BLaER1 treated with 17β-estradiol and CSF1 and Interleukin-3, amounts not matched to agents 10 nM and 100 nM (cell line): ENCODE results near the gene PRDM16.

ENCODE experiments used
- H3K27ac ChIP-seq, 11 experiments: shearing (Covaris generic); formaldehyde crosslinking; 2 replicates each; pipeline ENCODE4 v1.8.1; 2022
- H3K27me3 ChIP-seq, 11 experiments: shearing (Covaris generic); formaldehyde crosslinking; 2 replicates each; pipeline ENCODE4 v1.8.1; 2022
- H3K36me3 ChIP-seq, 11 experiments: shearing (Covaris generic); formaldehyde crosslinking; 2 replicates each; pipeline ENCODE4 v1.8.1; 2022
- H3K4me1 ChIP-seq, 10 experiments: shearing (Covaris generic); formaldehyde crosslinking; 2 replicates each; pipeline ENCODE4 v1.8.1; 2022
- H3K4me2 ChIP-seq, 11 experiments: shearing (Covaris generic); formaldehyde crosslinking; 2 replicates each; pipeline ENCODE4 v1.8.1; 2022
- H3K4me3 ChIP-seq, 10 experiments: shearing (Covaris generic); formaldehyde crosslinking; 2 replicates each; pipeline ENCODE4 v1.8.1; 2022
- H3K9ac ChIP-seq, 11 experiments: shearing (Covaris generic); formaldehyde crosslinking; 2 replicates each; pipeline ENCODE4 v1.8.1; 2022
- H3K9me3 ChIP-seq, 11 experiments: shearing (Covaris generic); formaldehyde crosslinking; replicated peaks in 1 of 11; 2 replicates each; pipeline ENCODE4 v1.8.1; 2022
- H4K20me1 ChIP-seq, 11 experiments: shearing (Covaris generic); formaldehyde crosslinking; 2 replicates each; pipeline ENCODE4 v1.8.1; 2022
- Cebpa-rat ChIP-seq, 11 experiments: shearing (Covaris generic); IDR thresholded peaks; 2 replicates each; pipeline ENCODE4 v1.8.1; 2022

Gene PRDM16

DNA sequence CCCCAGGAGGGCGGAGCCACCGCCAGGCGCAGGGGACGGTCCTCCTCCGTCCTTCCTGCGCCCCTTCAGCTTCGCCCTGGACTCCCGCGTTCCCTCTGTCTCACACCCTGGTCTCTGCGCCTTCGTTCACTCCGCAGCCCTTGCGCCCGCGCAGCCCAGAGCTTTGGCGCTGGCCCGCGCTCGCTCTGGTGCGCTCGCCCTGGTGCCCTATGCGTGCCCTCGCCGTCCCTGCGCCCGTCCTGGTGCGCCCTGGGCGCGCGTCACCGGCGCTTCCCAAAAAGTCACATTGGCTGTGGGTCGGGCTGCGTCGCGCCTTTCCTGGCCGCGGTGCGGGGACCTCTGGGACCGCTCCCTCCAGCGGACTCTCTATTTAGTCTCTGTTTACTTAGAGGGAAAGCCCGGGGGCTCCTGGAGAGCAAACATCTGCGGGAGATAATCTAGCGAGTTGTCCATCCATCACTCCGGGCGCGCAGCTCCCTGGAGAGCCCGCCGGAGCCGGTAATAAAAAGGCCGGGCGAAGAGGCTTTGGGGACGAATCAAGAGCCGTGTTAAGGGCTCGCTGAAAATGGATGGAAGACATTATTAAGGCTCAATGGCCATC is 178.6 kb downstream of the PRDM16 start:
- Histone ChIP-seq H3K9me3 (no peaks in the 10 kb centered on the region), H3K9ac (no peak overlapping the region), H3K27me3 (peaks cover 41 to 81% (median 76%) of the 10 kb centered on the region in 11 experiments), H3K27ac (no peak overlapping the region), H3K36me3 (no peaks in the 10 kb centered on the region), H3K4me2 (no peak overlapping the region), H4K20me1 (peaks cover 0 to 35% (median 5%) of the 10 kb centered on the region in 11 experiments; a peak in 9 of 22 replicates), H3K4me1 (peaks cover 8 to 18% (median 12%) of the 10 kb centered on the region in 10 experiments; a peak in 17 of 20 replicates), H3K4me3 (no peak overlapping the region)
- TF ChIP-seq Cebpa-rat (IDR thresholded peaks at IDR 0.05): no peak

DNA sequence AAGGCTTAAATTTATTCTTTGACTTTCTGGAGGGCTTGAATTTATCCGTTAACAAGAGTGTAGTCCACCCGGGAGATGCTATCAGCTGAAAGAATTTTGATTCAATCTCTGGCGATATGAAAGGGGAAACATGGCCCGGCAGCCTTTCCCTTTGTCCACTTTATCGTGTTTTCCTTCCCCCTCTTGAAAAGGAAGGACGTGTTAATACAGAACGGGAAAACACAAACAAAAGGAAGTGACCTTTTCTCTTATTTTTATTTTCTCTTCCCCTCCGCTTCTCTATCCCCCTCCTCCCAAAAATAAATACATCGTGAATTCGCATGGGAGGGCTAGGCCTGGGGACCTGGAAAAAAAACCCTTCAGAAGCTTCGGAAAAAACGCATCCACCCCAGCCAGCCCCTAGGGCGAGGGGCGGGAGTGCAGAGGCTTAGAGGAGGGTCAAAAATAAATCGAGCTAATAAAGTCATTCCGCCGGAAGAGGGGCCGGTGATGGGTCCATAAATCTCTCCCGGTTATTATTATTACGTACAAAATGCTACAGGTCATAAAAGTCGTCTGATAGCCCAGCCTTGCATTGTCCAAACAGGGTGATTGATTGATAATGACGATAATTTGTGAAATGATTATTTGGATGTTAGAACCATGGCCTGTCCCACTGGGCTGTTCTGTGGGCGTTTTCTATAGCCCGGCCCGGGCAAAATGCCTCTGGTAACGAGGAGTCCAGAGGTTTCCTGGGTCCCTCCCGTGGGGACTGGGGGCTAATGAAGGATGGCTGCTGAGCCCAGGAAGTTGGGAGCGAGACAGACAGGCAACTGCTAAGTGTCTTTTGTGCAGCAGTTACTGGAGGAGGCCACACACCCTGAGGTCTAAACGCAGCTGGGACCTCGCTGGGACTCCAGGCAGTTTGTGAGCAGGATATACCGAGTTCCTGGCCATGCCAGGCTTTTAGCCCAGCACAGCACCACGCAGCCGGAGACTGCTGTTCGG is 179.4 kb downstream of the PRDM16 start:
- Histone ChIP-seq H3K4me1 (peaks cover 8 to 18% (median 12%) of the 10 kb centered on the region in 10 experiments; a peak in 17 of 20 replicates), H3K27ac (no peak overlapping the region), H3K4me3 (no peak overlapping the region), H3K9me3 (no peaks in the 10 kb centered on the region), H3K36me3 (no peaks in the 10 kb centered on the region), H3K27me3 (peaks cover 33 to 73% (median 68%) of the 10 kb centered on the region in 11 experiments), H3K9ac (no peak overlapping the region), H3K4me2 (no peak overlapping the region), H4K20me1 (peaks cover 0 to 29% (median 3%) of the 10 kb centered on the region in 11 experiments; a peak in 8 of 22 replicates)
- TF ChIP-seq Cebpa-rat (IDR thresholded peaks at IDR 0.05): no peak

DNA sequence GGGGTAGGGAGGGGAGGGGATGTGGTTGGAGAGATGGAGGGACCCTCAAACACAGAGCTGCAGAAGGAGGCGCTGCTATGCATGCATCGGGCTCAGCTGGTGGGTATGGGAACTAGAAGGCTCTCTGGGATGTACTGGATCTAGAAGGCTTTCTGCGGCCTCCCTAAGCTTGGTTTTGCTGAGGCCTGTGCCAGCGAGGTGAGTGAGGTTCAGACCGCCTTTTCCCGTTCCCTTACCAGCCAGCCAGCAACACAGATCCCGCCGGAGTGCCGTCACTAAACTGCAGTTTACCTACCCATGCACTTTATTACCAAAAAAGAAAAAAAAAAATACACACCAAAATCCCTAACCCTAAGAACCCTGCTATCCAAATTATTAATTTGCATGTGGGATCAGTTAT is 180.2 kb downstream of the PRDM16 start:
- TF ChIP-seq Cebpa-rat (IDR thresholded peaks at IDR 0.05): no peak
- H3K36me3 ChIP-seq: no peaks in the 10 kb centered on the region
- H3K4me2 ChIP-seq: no peak overlapping the region
- H3K4me3 ChIP-seq: no peak overlapping the region
- no peak overlapping the region for H3K9ac ChIP-seq
- H3K27ac ChIP-seq: no peak overlapping the region
- H3K9me3 ChIP-seq: no peaks in the 10 kb centered on the region
- H3K27me3 ChIP-seq: peaks cover 33 to 65% (median 60%) of the 10 kb centered on the region in 11 experiments
- H4K20me1 ChIP-seq: peaks cover 0 to 23% (median 3%) of the 10 kb centered on the region in 11 experiments; a peak in 7 of 22 replicates
- H3K4me1 ChIP-seq: peaks cover 8 to 18% (median 12%) of the 10 kb centered on the region in 10 experiments; a peak in 17 of 20 replicates

DNA sequence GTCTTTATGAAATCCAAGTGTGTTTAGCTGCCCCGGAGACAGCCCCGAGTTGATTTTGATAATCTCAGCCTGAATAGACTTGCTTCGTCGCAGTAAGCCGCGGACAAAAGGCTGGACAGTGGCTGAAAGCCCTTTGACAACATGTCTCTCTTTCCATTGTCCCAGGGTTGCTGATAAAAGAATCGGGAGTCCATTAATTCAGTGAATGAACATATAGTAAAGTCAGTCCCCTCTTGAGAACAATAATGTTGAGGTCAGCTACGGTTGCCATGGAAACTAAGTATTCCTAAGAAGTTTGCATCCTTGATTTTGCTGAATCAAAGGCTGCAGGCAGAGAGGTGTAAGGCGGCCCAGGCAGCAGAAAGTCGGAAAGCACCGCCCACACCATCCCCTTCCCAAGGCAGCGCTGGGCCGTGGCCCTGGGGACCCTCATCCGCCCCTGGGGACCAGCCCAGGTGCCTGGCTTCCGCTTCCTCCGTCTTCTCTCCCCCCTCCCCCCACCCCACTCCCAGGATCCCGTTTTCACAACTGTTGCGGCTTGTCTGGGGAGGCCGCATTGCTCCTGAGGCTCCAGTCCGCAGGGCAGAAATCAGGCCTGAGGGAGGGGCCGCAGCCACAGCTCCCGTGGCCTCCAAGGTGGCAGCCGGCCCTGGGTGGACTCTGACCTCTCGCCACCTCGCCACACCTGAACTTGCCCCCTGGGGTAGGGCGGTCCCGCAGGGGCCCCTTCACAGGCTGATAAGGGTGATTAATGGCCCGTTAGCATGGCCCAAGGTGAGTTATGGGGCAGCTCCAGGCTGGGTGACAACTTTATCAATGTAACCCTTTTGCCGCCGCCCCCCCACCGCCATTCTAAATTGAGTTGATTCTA is 180.9 kb downstream of the PRDM16 start:
- Histone ChIP-seq H3K36me3 (no peaks in the 10 kb centered on the region), H3K9ac (no peak overlapping the region), H3K4me2 (peak overlapping the region in 1 of 11 experiments; percentile 10; a peak in 1 of 22 replicates), H3K4me3 (no peak overlapping the region), H3K9me3 (no peaks in the 10 kb centered on the region), H4K20me1 (peaks cover 0 to 23% (median 3%) of the 10 kb centered on the region in 11 experiments; a peak in 7 of 22 replicates), H3K27me3 (peaks cover 33 to 60% (median 54%) of the 10 kb centered on the region in 11 experiments), H3K27ac (no peak overlapping the region), H3K4me1 (peaks cover 8 to 18% (median 12%) of the 10 kb centered on the region in 10 experiments; a peak in 17 of 20 replicates)
- no peak for TF ChIP-seq Cebpa-rat (IDR thresholded peaks at IDR 0.05)

DNA sequence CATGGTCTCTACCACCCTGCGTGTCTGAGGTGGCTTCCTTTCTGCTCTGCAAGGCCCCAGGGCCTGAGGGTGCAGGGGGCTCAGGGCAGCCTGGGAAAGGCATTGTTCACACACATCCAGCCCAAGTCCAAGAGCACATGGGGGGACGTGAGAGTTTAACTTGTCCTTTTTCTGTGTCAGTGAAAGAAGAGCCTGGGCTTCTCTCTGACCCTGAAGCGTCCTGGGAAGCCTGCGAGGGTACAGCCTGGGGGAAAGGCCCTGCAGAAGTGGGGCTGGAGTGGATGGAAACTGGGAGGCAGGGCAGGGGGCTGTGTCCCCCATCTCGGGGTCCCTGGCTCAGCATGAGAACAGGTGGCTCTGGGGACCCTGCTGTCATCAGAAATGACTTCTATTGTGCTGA is 181.6 kb downstream of the PRDM16 start:
- H3K9ac ChIP-seq: no peak overlapping the region

DNA sequence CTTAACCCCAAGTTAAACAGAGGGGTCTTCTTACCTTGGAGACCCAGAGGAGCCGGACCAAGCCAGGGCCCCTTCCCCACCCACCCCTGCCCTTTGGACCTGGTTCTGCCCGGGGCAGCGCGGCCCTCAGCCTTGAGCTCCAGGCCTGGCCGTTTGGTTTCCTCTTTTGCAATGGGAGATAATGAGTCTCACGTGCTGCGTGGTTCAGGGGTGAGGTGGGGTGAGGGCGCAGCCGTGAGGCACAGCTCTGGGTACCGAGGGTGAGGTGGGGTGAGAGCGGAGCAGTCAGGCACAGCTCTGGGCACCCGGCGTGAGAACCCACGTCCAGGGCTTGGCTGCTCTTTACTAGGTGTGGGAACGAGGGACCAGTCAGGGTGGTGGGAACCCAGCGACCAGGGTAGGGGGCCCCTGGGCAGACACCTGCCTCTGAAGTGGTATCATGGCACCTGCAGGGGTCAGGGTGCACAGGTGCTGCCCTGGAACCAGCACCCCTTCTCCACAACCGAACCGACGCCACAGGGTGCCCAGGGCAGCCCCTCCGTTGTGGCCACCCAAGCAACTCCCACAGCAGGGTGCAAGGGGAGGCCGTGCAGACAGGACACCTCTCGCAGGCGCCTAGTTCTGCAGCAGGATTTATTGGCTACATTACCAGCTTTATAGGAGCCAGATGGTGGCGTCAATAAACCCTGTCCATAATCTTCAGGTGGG is 182.2 kb downstream of the PRDM16 start:
- peaks cover 0 to 6% (median under 1%) of the 10 kb centered on the region in 10 experiments; a peak in 4 of 20 replicates for H3K4me1 ChIP-seq
- H4K20me1 ChIP-seq: peaks cover 0 to 17% (median 3%) of the 10 kb centered on the region in 11 experiments; a peak in 7 of 22 replicates
- peaks cover 28 to 46% (median 40%) of the 10 kb centered on the region in 11 experiments for H3K27me3 ChIP-seq
- TF ChIP-seq Cebpa-rat (IDR thresholded peaks at IDR 0.05): no peak
- H3K27ac ChIP-seq: no peak overlapping the region
- H3K4me3 ChIP-seq: no peak overlapping the region
- H3K9ac ChIP-seq: no peak overlapping the region
- H3K9me3 ChIP-seq: 0 out of 22 replicates have a peak, but pooled peaks cover 0 to 4% (median 0%) of the 10 kb centered on the region in 11 experiments
- no peak overlapping the region for H3K4me2 ChIP-seq
- H3K36me3 ChIP-seq: no peaks in the 10 kb centered on the region

More for the DNA sequence above, 181.6 kb downstream of the PRDM16 start:
- Histone ChIP-seq H3K4me3 (no peak overlapping the region), H4K20me1 (peaks cover 0 to 23% (median 3%) of the 10 kb centered on the region in 11 experiments; a peak in 7 of 22 replicates), H3K4me1 (peaks cover 4 to 12% (median 6%) of the 10 kb centered on the region in 10 experiments; a peak in 16 of 20 replicates), H3K4me2 (no peak overlapping the region), H3K36me3 (no peaks in the 10 kb centered on the region), H3K27me3 (peaks cover 33 to 52% (median 46%) of the 10 kb centered on the region in 11 experiments), H3K27ac (no peak overlapping the region), H3K9me3 (0 out of 22 replicates have a peak, but pooled peaks cover 0 to 4% (median 0%) of the 10 kb centered on the region in 11 experiments)
- TF ChIP-seq Cebpa-rat (IDR thresholded peaks at IDR 0.05): no peak

DNA sequence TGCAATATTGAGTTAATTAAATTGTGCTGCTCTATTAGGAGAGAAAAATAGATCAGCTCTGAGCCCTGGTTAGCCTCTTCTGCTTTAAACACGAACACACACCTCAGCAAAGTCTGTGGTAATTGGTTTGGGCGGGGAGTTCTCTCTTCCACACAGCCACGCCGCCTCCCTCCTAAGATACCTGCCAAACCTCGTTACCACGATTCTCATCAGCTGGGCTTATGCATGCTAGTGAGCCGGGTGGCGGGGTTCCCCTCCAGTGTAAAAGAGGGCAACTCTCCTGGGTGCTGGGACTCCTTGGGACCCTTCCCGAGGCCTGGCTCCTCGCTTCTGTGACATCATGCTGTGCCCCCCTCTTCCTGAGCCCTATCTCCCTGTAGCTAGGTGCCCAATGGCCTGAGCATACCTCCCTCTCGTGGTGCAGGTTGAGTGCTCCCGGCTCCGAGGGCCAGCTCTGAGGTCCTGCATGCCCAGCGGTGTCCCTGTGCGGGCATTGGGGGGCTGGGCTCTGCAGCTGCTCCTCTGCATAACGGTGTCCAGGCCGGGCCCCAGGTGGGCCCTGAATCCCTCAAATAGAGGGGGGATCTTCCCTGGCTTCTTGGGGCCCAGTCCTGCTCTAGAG is 182.9 kb downstream of the PRDM16 start:
- no peak overlapping the region for H3K4me2 ChIP-seq
- no peak overlapping the region for H3K9ac ChIP-seq
- TF ChIP-seq Cebpa-rat (IDR thresholded peaks at IDR 0.05): no peak
- H3K4me3 ChIP-seq: no peak overlapping the region
- H3K27ac ChIP-seq: no peak overlapping the region
- peaks cover 0 to 5% (median 0%) of the 10 kb centered on the region in 10 experiments; a peak in 1 of 20 replicates for H3K4me1 ChIP-seq
- H3K9me3 ChIP-seq: 0 out of 22 replicates have a peak, but pooled peaks cover 0 to 4% (median 0%) of the 10 kb centered on the region in 11 experiments
- peaks cover 0 to 12% (median 0%) of the 10 kb centered on the region in 11 experiments; a peak in 5 of 22 replicates for H4K20me1 ChIP-seq
- peaks cover 21 to 39% (median 33%) of the 10 kb centered on the region in 11 experiments for H3K27me3 ChIP-seq
- H3K36me3 ChIP-seq: no peaks in the 10 kb centered on the region
